Measurements from ENCODE around the gene COL19A1.

COL19A1 gene

DNA sequence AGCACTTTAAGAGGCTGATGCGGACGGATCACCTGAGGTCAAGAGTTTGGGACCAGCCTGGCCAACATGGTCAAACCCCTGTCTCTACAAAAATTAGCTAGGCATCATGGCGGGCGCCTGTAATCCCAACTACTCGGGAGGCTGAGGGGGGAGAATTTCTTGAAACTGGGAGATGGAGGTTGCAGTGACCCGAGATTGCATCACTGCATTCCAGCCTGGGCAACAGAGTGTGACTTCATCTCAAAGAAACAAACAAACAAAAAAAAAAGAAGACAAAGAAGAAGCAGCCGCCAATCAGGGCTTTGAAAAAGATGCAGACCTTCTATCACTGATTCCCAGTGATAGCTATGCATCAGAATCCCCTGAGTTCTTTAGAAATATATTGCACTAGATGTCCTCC, 379.8 kb downstream of the COL19A1 start:
- no peak for DNase-seq

DNA sequence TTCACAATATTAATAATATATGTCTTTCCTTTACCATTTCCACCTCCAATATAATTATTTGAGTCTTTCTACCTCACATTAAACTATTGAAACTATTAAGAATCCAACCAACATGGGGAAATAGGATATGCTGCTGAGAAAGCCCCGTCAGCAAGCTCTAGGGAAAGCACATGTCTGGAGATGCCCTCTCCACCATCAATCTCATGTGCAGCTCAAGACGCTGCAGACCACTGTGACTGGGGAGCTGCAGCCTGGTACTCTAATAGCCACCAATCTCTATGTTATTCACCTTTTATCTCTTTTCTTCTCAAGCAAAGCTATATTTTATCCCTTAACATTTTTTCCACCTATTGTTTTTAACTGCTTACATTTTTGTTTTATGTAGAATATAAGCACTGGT, 386.2 kb downstream of the COL19A1 start:
- no peak for DNase-seq

DNA sequence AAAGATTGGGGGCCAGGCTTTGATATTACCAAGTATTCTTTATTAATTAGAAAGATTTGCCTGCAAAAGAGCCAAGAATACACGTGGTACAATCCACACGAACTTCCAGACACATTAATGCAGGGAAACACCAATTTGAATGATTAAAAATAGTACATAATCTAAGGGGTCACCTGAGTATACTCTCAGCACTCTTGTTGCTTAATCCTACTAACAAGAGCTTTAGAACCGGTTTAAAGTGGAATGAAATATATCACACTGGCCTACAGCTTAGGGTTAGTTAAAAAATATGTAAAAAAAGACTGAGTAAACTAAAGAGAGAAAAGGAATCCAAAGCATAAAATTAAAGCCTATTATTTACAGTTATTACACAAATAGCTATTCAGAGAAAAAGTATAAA, 387.6 kb downstream of the COL19A1 start:
- no peak for DNase-seq

DNA sequence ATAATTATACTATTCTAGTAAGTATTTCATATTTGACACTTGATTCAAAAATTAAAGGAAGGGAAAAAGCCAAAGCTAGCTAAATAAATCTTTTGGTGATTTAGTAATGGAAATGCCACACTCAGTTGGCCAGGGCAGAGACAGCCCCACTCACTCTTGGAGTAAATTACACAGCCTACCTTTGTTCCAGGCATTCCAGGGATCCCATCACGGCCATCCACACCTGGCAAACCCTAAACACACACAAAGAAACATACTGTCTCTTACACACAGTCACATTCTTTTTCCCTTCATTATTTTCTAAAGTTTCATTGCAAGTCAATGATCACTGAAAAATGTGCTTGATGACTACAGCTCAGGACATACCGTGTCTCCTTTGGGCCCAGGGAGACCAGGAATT, 388.4 kb downstream of the COL19A1 start:
- DNase-seq: no peak

DNA sequence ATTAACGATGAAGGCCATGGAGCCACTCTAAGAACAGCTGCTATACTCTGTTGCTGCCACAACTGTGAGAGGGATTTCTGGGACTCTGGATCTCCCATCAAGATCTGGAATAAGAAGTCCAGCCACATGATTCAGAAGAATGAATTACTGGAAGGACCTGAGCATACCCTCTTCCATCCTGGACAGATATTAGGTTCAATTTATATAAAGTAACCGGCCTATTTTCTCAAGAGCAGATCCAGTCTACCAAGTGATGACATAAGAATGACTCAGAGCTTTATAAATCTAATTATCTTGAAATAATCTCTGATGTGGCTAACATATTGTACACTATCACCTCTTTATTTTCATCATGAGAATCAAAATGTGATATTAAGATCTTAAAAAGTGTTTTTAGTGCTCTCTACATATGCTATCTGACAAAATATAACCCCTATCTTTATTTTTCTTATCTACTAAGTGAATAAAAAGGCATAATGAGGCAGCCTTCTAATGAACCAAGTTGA, 391.5 kb downstream of the COL19A1 start:
- no peak for DNase-seq

DNA sequence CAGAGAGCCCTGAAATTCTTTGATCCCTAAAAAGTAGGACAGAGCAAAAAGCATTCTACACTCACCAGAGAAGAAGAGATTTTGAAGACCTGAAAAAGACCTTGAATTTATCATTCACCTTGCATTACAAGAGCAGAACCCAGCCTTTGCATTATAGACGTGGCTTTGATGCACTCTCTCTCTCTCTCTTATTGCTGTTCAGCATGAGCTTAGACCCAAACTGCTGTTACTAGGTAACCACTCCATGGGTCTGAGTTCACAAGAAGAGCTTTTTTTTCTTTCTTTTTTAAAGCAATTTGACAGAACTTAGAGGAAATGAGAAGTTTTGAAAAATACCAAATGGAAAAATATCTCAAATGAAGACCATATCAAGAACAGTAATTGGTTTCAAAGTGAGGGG, 392.1 kb downstream of the COL19A1 start:
- no peak for DNase-seq
